HS-27A (cell line): ENCODE measurements around the gene STRADA.

Experiments used
- DNase-seq: peaks from one replicate; pipeline ENCODE4 v3.0.0-alpha.2; 2012; ENCODE audit warnings: low read depth, missing footprints

The STRADA gene

GRCh38 chr17:63741408-63742173 is at the start of gene STRADA:
TSS of gene STRADA (minus strand) at chr17:63741799. CDS start at chr17:63728369, 13,430 bp downstream.
- peak; percentile 64 for DNase-seq

DNA sequence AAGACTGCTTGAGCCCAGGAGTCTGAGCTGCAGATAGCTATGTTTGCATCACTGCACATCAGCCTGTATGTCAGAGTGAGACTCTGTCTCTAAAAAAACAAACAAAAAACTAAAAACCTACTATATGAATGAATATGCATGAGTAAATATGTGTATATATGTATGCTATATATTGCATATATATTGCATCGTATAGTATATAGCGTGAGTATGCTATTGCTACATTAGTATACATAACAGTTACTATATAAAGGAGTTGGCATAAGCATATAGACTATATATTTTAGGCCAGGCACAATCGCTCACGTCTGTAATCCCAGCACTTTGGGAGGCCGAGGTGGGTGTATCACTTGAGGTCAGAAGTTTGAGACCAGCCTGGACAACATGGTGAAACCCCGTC is 48.5 kb upstream of the STRADA start:
- DNase-seq = no peak

GRCh38 chr17:63786971-63787711 is 45.5 kb upstream of the STRADA start:
- no peak for DNase-seq

- DNase-seq = no peak
These were observed 44.5 kb upstream of the STRADA start for GRCh38 chr17:63786117-63786516.

DNA sequence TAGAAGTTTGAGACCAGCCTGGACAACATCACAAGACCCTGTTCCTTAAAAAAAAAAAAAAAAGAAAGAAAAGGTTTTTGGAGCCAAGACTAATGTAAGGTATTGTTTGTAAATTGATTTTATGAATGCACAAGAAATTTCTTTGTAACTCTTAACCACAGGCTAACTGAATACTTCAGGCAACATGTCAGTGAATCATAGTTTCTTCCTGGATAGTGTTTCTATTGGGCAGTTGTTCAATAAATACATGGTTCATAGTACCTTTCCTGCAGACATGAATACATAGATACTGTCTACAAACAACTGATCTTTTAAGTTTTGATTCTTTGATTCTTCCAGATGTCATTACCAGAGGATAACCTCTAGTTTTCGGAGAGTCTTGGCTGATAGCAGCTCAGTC is 44.0 kb upstream of the STRADA start:
- no peak for DNase-seq

- no peak for DNase-seq
These were observed 41.9 kb upstream of the STRADA start for GRCh38 chr17:63783522-63783921.

- DNase-seq = no peak
These were observed 39.3 kb upstream of the STRADA start for GRCh38 chr17:63780928-63781327.

DNA sequence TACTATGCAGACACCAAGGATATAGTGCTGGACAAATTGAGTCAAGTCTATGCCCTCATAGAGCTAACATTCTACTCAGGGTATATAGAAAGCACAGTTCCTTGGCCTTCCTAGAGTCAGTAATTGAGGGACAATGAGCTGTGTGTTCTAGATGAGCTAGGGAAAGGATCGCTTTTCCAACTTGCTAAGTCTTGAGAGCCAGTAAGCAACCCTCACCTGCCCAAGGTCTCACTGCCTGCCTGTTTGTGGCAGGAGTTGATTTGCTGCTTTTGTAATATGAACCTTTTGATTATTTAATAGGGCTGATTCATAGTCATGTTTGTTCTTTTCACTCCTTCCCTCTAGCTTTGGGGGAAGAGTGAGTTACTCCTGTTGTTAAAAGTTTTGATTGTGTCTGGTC is 38.9 kb upstream of the STRADA start:
- DNase-seq = no peak

DNA sequence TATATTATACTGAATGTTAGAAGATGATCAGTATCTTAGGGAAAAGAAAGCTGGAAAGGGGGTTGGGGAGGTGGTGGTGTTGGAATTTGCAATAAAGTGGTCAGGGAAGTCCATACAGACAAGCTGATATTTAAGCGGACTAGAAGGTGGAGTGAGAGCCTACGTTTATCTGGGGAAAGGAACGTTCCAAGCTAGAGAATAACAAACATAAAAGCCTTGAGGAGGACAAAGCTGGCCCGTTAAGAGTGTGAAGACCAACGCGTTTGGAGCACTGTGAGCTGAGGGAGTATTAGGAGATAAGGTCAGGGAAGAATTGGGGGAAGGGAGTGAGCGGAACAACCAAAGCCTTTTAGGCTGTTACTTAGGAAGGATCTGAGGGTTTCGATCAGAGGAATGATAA is 33.8 kb upstream of the STRADA start:
- DNase-seq = no peak

DNA sequence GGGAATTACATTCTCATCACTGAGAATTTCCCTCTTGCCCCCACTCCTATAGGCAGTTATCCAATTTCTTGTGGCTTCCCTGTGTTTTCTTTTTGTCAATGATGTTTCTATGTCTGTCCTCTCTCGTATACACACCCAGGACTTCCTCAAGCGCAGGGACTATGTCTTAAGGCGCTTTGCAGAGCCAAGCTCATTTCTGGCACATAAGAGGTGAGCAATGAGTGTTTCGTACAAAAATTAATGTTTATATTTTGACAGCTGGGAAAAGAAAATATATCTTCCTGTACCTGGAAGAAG is 33.3 kb upstream of the STRADA start:
- no peak for DNase-seq

- DNase-seq = peak; percentile 29
These were observed 32.8 kb upstream of the STRADA start, which contains the start of gene DDX42 for GRCh38 chr17:63774141-63774968. TSS of gene DDX42 (plus strand) at chr17:63774170. CDS start at chr17:63787050, 12,880 bp downstream.

DNA sequence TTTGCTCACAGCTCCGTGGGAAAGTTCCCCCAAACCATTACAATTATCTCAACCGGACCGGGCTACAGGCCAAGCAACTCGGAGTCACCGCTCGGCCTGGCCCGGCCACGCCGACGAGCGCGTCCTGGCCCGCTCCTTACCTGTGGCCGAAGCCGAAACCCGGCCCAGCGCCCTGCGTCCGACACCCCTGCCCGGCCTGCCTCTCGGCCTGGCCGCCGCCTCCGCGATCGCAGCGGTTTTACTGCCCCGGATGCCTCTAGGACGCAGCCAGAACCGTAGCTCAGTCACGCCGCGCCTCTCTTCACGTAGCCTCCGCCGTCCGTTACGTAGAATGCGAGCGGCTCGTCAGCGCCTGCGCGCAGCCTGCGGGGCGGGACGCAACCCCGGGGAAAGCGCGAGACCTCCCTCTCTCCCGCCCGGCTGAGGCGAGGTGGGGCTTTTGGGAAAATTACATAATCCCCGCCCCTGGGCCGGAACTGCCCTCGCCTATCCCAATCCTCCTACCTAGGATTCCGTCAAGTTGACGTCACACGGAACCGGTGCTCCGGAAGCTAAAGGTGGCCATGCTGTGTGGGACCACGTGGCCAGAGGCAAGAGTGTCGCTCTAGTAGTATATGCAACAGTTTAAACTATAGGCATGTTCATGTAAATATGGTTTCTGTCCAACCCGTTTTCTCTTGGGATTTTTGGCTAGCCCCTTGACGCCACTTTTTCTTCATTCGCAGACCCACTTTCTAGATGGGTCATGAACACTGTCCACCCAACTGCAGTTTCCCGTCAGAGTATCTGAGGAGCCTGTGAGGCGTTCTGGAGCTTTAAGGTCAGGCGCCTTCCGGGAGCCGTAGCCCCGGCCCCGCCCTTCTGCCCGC is 31.9 kb upstream of the STRADA start, which contains the start of gene CCDC47:
TSS of gene CCDC47 (minus strand) at position 326 of the 869 bp plus-strand sequence. CDS start 7,422 bp downstream, outside the sequence.
- peak; percentile 91 for DNase-seq

- DNase-seq = no peak
These were observed 31.2 kb upstream of the STRADA start for GRCh38 chr17:63772801-63773271.

DNA sequence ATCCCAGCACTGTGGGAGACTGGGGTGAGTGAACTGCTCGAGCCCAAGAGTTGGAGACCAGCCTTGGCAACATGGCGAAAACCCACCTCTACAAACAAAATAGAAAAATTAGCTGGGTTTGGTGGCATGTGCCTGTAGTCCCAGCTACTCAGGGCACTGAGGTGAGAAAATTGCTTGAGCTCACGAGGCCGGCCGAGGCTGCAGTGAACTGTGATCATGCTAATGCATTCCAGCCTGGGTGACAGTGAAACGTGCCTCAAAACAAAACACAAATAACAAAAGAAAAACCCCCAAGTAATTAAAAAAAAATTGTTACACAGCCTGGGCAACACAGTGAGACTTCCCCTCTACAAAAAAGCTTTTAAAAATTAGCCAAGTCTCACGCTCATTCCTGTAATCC is 26.8 kb upstream of the STRADA start:
- no peak for DNase-seq

DNA sequence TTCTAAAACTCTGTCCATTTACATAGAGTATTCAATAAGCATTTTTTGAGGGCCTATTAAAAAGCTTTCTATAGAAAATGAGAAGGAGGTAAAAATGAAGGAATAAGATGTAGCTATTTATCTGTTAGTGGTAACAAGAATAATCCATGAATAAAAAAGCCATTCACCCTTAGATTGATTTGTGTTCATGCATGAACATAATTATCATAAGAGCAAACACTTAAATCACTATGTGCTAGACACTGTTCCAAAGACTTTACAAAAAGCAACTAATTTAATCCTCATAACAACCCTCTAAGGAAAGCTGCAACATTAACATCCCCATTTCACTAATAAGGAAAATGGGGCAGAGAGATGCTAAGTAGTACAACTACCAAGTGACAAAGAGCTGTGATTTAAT is 25.2 kb upstream of the STRADA start:
- no peak for DNase-seq

- DNase-seq = no peak
These were observed 23.1 kb upstream of the STRADA start for GRCh38 chr17:63764716-63765115.

DNA sequence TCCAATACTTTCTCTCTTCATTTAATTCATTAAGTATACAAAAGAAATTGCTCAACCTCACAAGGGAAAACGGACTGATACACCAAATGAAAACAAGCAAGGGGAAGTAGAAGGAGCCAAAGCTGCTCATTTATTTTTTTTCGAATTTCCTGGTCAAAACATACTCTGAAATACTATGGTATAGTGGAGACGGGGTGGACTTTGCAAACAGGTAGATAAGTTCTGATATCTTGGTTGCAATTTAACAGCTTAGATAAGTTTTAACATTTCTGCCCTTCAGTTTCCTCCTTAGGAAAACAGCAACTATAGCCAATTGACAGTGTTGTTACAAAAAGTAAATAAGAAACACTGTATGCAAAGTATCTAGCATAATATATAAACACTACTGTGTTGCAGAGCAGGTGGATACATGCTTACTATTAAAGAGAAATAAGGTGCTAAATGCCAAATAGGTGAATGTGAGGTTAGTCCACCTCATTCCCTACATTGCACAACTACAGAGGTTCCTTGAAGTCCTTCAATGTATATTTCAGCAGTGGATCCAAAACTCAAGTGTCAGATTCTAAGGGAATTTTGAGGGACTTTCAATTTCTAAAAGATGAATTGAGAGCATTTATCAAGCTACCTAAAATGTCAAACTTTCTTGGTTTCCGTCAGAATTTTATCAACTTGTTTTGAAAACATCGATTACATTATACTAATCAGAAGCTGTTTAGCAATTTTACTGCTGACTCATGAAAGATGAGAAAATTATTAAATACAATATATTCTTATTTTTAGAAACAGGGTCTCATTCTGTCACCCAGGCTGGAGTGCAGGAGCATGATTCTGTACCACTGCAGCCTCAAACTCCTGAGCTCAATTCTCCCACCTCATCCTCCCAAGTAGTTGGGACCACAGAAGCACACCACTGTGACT is 20.8 kb upstream of the STRADA start:
- DNase-seq = no peak

GRCh38 chr17:63760771-63761539 is 19.4 kb upstream of the STRADA start:
- no peak for DNase-seq

DNA sequence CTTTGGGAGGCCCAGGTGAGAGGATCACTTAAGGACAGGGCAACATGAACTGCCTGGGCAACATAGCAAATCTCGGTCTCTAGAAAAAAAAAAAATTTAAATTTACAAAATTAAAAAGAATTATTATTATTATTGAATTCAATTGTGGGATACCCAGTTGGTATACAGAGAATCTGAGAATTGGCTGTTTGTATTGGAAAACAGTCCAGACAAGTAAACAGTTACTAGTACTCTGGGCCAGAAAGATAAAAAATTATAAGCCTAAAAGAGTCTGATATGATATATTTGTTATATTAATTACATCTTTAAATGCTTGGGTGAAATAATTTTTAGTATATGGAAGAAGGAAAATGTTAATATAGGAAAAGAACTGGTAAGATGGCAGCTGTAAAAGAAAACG is 16.8 kb upstream of the STRADA start:
- no peak for DNase-seq

GRCh38 chr17:63754046-63754445 is 12.4 kb upstream of the STRADA start:
- no peak for DNase-seq
